IPS-15b (cell line): ENCODE results near the gene TMEM114.

Experiments
- H3K27me3 ChIP-seq: one replicate; pipeline ENCODE4 v1.6.1; 2013; ENCODE audit warnings: low read length; ENCODE audit not compliant: control insufficient read depth, insufficient read depth
- H3K36me3 ChIP-seq: one replicate; pipeline ENCODE4 v1.6.1; 2013; ENCODE audit warnings: low read length; ENCODE audit not compliant: control insufficient read depth, insufficient read depth
- H3K4me1 ChIP-seq: one replicate; pipeline ENCODE4 v1.6.1; 2013; ENCODE audit warnings: mild to moderate bottlenecking, low read length; ENCODE audit not compliant: control insufficient read depth, insufficient read depth
- H3K4me3 ChIP-seq: one replicate; pipeline ENCODE4 v1.5.1; 2013; ENCODE audit warnings: low read depth, low read length
- H3K9ac ChIP-seq: one replicate; pipeline ENCODE4 v1.6.1; 2013; ENCODE audit warnings: low read depth, mild to moderate bottlenecking, low read length
- H3K9me3 ChIP-seq: one replicate; pipeline ENCODE4 v1.6.1; 2013; ENCODE audit warnings: mild to moderate bottlenecking, low read length; ENCODE audit not compliant: control insufficient read depth, insufficient read depth

The TMEM114 gene

GRCh38 chr16:8625491-8626087 lies 35.3 kb upstream of the TMEM114 start:
- H3K9me3 ChIP-seq, result no peaks in the 10 kb centered on the region
- H3K36me3 ChIP-seq, result peaks cover 48% of the 10 kb centered on the region
- H3K27me3 ChIP-seq, result no peaks in the 10 kb centered on the region
- no peaks in the 10 kb centered on the region for H3K4me1 ChIP-seq
- no peak overlapping the region for H3K9ac ChIP-seq
- H3K4me3 ChIP-seq, result no peak overlapping the region

GRCh38 chr16:8623634-8624033 lies 33.3 kb upstream of the TMEM114 start:
- Histone ChIP-seq H3K9ac (no peak overlapping the region), H3K36me3 (peaks cover 28% of the 10 kb centered on the region), H3K4me3 (no peak overlapping the region), H3K9me3 (no peaks in the 10 kb centered on the region), H3K4me1 (no peaks in the 10 kb centered on the region), H3K27me3 (no peaks in the 10 kb centered on the region)

GRCh38 chr16:8622315-8622656 lies 32.0 kb upstream of the TMEM114 start:
- H3K4me3 ChIP-seq, result peak overlapping the region; percentile 95
- H3K36me3 ChIP-seq, result peaks cover 17% of the 10 kb centered on the region
- no peaks in the 10 kb centered on the region for H3K27me3 ChIP-seq
- no peaks in the 10 kb centered on the region for H3K9me3 ChIP-seq
- no peaks in the 10 kb centered on the region for H3K4me1 ChIP-seq
- peak overlapping the region; percentile 98 for H3K9ac ChIP-seq

- no peaks in the 10 kb centered on the region for H3K9me3 ChIP-seq
- peaks cover 11% of the 10 kb centered on the region for H3K36me3 ChIP-seq
- no peaks in the 10 kb centered on the region for H3K4me1 ChIP-seq
- H3K27me3 ChIP-seq, result no peaks in the 10 kb centered on the region
- H3K4me3 ChIP-seq, result peak within 1 kb of the TSS; percentile 95
- H3K9ac ChIP-seq, result peak within 1 kb of the TSS; percentile 98
Measured at GRCh38 chr16:8621572-8622314, 31.4 kb upstream of the TMEM114 start, which contains the start of gene METTL22. Gene METTL22 (plus strand): TSS chr16:8621698. CDS start chr16:8625666, 3,968 bp downstream.

- H3K27me3 ChIP-seq, result no peaks in the 10 kb centered on the region
- peaks cover 8% of the 10 kb centered on the region for H3K36me3 ChIP-seq
- H3K9ac ChIP-seq, result peak overlapping the region; percentile 98
- peak overlapping the region; percentile 95 for H3K4me3 ChIP-seq
- H3K9me3 ChIP-seq, result no peaks in the 10 kb centered on the region
- H3K4me1 ChIP-seq, result no peaks in the 10 kb centered on the region
Measured at GRCh38 chr16:8621222-8621571, 30.9 kb upstream of the TMEM114 start.

GRCh38 chr16:8620535-8620934 lies 30.2 kb upstream of the TMEM114 start:
- no peak overlapping the region for H3K9ac ChIP-seq

GRCh38 chr16:8619671-8620370 lies 29.5 kb upstream of the TMEM114 start:
- no peak overlapping the region for H3K4me3 ChIP-seq
- no peak overlapping the region for H3K9ac ChIP-seq
- no peaks in the 10 kb centered on the region for H3K27me3 ChIP-seq
- H3K36me3 ChIP-seq, result no peaks in the 10 kb centered on the region
- no peaks in the 10 kb centered on the region for H3K4me1 ChIP-seq
- H3K9me3 ChIP-seq, result no peaks in the 10 kb centered on the region

More at GRCh38 chr16:8620535-8620934, 30.2 kb upstream of the TMEM114 start:
- Histone ChIP-seq H3K36me3 (peaks cover 2% of the 10 kb centered on the region), H3K4me1 (no peaks in the 10 kb centered on the region), H3K4me3 (no peak overlapping the region), H3K9me3 (no peaks in the 10 kb centered on the region), H3K27me3 (no peaks in the 10 kb centered on the region)

GRCh38 chr16:8614435-8615029 lies 24.2 kb upstream of the TMEM114 start:
- no peaks in the 10 kb centered on the region for H3K4me1 ChIP-seq
- H3K9me3 ChIP-seq, result no peaks in the 10 kb centered on the region
- H3K4me3 ChIP-seq, result no peak overlapping the region
- no peaks in the 10 kb centered on the region for H3K27me3 ChIP-seq
- H3K9ac ChIP-seq, result no peak overlapping the region
- no peaks in the 10 kb centered on the region for H3K36me3 ChIP-seq

- Histone ChIP-seq H3K27me3 (peaks cover 3% of the 10 kb centered on the region), H3K9ac (no peak overlapping the region), H3K9me3 (no peaks in the 10 kb centered on the region), H3K4me3 (no peak overlapping the region), H3K36me3 (no peaks in the 10 kb centered on the region), H3K4me1 (no peaks in the 10 kb centered on the region)
Measured at GRCh38 chr16:8611886-8612600, 21.7 kb upstream of the TMEM114 start.

- Histone ChIP-seq H3K4me1 (no peaks in the 10 kb centered on the region), H3K36me3 (no peaks in the 10 kb centered on the region), H3K4me3 (no peak overlapping the region), H3K27me3 (peaks cover 3% of the 10 kb centered on the region), H3K9ac (no peak overlapping the region), H3K9me3 (no peaks in the 10 kb centered on the region)
Measured at GRCh38 chr16:8611122-8611521, 20.8 kb upstream of the TMEM114 start.

GRCh38 chr16:8607214-8607613 lies 16.9 kb upstream of the TMEM114 start:
- Histone ChIP-seq H3K36me3 (no peaks in the 10 kb centered on the region), H3K4me3 (no peak overlapping the region), H3K4me1 (peaks cover 3% of the 10 kb centered on the region), H3K9me3 (no peaks in the 10 kb centered on the region), H3K9ac (no peak overlapping the region), H3K27me3 (peaks cover 3% of the 10 kb centered on the region)
